T-helper 1 cell treated with Interleukin-12 subunit alpha and Interleukin-12 subunit beta and Interleukin-4 antibody, amounts not matched to agents 30 ng/mL and 1 ng/mL, for 36 hours (primary cell): ENCODE measurements around the gene B3GNT3. TPM values are rescaled to one million over a fixed set of nuclear protein-coding genes. Genes with fewer than 3 reads are reported as not detected.
"Not testable (repeated sequence)": the region's sequence is repeated elsewhere in the genome, so short reads cannot be mapped to it uniquely, and the experiment has no call there.

Source experiments
- intact Hi-C: fragments of 100-400 bp; cut with micrococcal nuclease; formaldehyde crosslinking; loops from one replicate; pipeline ENCODE4 v1.15.1; 2024
- total RNA-seq: library from RNA; stranded (reverse); gene quantifications from 2 replicates; pipeline ENCODE4 v1.2.3, GENCODE V29; 2022

The B3GNT3 gene
- total RNA-seq, 1 donor from 2014 or later = 0.61 TPM

DNA sequence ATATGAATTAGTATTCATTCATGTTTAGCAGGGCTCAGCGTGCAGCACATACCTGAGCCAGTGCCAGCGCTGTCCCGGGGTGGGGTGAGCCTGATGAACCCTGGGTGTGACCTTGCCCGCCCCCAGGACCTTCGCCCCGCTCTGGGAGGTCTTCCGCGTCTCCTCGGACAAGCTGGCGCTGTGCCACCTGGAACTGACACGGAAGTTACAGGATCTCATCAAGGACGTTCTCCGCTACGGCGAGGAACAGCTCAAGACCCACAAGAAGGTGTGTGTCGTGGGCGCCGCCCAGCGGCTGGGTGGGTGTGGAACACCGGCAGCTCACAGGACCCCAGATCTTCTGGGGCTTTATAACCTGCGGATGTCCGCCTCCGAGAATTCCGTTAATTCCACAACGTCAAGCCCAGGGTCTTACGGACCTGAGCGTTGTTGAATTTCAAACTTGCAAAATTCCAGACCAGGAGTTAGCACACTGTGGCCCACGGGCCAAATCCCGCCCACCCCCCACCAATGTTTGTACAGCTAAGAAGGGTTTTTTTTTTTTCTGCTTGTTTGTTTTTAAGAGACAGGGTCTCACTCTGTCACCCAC is 28.3 kb upstream of the B3GNT3 start:
- intact Hi-C loops = loop anchor here (1.0 kb wide), 1 partner anchor 63 kb away; no protein-coding TSS in a partner anchor

- intact Hi-C loops = no loop called here
Measured at GRCh38 chr19:17767559-17767958, 27.4 kb upstream of the B3GNT3 start.

DNA sequence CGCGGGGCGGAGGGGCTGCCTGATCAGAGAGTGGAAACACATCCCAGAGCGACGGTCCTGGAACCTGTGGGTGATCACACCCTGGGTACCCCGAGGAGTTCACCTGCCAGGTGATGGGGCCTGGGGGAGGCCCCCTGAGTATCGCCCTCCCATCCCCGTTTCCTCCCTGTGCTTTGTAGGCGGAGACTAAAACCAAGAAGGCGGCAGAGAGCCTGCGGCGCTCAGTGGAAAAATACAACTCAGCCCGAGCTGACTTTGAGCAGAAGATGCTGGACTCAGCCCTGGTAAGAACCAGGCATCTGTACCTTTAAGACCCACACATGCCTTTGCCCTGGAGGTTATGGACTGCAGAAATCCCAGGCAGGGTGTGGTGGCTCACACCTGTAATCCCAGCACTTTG is 24.3 kb upstream of the B3GNT3 start:
- intact Hi-C loops = no loop called here

- intact Hi-C loops = no loop called here
Measured at GRCh38 chr19:17772172-17772571, 22.8 kb upstream of the B3GNT3 start.

- intact Hi-C loops = loop anchor here (1.0 to 2.0 kb wide), 2 partner anchors 9 to 71 kb away; no protein-coding TSS in a partner anchor
Measured at GRCh38 chr19:17775245-17775927, 19.6 kb upstream of the B3GNT3 start.

DNA sequence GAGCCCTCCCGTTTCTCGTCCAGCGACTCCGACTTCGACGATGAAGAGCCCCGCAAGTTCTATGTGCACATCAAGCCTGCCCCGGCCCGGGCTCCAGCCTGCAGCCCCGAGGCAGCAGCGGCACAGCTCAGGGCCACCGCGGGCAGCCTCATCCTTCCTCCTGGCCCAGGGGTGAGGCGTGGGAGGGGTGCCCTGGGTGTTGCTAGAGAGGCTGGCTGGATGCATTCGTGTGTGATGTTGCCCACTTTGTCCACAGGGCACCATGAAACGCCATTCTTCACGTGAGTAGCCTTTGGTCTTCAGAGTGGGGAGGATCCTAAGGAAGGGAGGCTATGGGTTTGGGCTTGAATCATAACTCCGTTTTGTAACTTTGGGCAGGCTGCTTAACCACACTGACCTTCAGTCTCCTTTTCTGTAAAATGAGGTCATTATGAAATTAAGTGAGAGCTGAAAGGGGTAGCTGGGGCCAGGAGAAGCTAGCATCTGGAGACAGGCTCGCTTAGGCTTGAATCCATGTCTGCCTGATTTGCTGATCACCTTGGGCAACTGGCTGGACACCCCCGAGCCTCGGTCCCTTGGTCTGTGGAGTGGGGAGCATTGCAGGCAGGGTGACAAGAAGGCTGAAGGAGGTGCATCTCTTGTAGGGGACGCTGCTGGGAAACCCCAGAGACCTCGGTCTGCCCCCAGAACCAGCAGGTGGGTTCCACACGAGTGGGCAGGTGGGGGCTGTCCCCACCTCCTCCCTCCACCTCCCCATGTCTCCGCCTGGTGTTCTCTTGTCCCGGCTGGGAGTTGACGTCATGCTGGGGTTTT is 18.7 kb upstream of the B3GNT3 start:
- intact Hi-C loops = loop anchor here (1.0 to 2.0 kb wide), 2 partner anchors 8 to 71 kb away; no protein-coding TSS in a partner anchor

DNA sequence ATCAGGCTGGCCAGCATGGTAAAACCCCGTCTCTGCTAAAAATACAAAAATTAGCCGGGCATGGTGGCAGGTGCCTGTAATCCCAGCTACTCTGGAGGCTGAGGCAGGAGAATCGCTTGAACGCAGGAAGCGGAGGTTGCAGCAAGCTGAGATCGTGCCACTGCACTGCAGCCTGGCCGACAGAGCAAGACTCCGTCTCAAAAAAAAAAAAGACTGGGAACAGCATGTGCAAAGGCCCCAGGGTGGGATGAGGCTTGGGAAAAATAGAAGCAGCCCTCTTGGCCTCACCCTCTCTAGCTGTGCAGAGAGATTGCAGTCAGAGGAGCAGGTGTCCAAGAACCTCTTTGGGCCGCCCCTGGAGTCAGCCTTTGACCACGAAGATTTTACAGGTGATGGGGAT is 17.1 kb upstream of the B3GNT3 start:
- intact Hi-C loops = not testable (repeated sequence)

DNA sequence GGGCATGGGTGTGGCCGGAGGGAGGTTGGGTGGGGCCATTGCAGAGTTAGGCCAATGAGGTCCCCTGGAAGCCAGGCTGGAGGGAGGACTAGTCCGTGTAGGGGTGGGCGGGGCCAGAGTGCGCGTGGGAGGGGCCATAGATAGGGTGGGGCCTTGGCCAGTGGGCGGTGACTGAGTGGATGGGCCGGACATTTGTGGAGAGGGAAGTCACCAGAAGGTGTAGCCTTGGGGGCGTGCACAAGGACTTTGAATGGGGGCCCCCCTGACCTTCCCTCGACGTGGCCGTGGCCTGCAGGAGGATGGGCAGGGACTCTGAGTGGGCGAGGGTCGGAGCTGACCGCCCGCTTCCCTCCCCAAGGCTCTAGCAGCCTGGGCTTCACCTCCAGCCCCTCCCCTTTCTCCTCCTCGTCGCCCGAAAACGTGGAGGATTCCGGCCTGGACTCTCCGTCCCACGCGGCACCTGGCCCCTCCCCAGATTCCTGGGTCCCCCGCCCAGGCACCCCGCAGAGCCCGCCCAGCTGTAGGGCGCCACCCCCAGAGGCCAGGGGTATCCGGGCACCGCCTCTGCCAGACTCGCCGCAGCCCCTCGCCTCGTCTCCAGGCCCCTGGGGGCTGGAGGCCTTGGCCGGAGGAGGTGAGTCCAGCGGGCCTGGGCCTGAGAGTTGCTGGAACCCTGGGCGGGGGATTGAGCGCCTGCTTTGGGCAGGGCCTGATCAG is 16.5 kb upstream of the B3GNT3 start:
- intact Hi-C loops = no loop called here

DNA sequence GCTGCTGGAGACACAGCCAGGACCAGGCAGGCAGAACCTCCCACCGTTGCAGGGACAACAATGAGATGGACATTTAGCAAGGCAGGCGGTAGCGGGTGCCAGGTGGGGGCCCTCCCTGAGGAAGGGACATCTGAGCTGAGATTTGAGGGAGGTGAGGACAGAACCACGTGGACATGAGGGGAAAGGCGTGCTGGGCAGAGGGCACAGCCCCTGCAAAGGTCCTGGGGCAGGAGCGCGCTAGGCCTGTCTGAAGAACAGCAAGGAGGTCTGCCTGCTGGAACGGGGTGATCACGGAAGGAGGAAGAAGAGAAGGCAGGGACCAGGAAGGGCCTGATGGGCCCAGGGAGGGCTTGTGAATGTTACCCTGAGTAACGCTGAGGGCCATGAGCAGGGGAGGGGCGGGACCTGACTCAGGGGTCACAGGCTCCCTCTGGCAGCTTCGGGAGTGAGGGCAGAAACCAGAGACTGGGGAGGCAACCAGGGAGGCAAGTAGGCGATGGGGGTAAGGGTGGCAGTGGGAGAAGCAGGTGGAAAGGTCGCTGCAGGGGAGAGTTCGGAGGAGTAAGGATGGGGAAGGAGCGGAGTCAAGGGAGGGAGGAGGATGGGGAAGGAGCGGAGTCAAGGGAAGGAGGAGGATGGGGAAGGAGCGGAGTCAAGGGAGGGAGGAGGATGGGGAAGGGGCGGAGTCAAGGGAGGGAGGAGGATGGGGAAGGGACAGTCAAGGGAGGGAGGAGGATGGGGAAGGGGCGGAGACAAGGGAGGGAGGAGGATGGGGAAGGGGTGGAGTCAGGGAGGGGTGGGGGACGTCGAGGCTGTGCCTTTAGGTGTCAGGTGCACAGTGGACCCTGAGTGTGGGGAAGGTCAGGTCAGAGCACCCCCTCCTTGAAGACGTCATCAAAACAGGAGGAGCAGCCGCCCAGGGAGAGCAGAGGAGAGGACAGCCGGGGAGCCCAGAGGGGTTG is 15.7 kb upstream of the B3GNT3 start:
- intact Hi-C loops = no loop called here

- intact Hi-C loops = no loop called here
Measured at GRCh38 chr19:17780781-17781180, 14.2 kb upstream of the B3GNT3 start.

DNA sequence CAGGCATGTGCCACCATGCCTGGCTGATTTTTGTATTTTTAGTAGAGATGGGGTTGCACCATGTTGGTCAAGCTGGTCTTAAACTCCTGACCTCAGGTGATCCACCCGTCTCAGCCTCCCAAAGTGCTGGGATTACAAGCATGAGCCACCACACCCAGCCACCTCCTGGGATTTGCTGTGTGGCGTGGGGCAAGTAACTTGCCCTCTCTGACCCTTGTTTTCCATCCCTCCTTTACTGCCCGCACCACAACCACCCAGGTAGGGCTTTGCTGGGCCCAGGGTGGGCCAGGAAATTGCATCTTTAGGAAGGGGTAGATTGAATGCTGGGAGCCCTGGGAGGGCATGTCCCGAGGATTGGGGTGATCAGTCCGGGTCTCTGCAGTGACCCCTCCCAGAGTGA is 11.2 kb upstream of the B3GNT3 start:
- intact Hi-C loops = loop anchor here (1.0 kb wide), 3 partner anchors 8 to 79 kb away; no protein-coding TSS in a partner anchor

DNA sequence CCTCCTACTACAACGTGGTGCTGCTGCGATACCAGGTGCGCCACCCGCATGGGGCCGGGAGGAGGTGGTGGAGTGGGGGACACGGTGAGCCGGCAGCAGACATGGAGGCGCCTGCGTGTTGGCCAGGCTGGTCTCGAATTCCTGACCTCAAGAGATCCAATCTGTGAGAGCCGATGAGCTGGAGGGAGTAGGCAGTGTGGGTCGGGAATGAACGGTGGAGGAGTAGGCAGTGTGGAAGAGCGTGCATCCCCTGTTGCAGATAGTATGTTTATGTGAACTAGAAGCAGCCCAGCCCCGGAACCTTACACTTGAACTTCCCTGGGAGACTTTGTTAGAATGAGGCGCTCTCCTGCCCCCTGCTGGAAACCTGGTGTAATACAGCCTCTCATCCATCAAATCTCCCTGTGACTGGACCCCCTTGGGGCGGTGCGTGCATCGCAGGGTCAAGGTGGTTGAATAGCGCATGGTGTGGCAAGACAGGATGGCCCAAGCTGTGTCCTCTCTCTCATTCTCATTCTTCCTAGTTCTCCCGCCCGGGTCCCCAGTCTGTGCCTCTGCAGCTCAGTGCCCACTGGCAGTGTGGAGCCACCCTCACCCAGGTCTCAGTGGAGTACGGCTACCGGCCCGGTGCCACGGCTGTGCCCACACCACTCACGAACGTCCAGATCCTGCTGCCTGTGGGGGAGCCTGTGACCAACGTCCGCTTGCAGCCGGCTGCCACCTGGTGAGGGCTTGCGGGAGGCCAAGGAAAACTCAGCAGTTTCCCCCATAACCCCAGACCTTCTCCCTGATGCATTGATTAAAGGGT is 10.5 kb upstream of the B3GNT3 start:
- intact Hi-C loops = loop anchor here (1.0 kb wide), 3 partner anchors 9 to 80 kb away; no protein-coding TSS in a partner anchor

DNA sequence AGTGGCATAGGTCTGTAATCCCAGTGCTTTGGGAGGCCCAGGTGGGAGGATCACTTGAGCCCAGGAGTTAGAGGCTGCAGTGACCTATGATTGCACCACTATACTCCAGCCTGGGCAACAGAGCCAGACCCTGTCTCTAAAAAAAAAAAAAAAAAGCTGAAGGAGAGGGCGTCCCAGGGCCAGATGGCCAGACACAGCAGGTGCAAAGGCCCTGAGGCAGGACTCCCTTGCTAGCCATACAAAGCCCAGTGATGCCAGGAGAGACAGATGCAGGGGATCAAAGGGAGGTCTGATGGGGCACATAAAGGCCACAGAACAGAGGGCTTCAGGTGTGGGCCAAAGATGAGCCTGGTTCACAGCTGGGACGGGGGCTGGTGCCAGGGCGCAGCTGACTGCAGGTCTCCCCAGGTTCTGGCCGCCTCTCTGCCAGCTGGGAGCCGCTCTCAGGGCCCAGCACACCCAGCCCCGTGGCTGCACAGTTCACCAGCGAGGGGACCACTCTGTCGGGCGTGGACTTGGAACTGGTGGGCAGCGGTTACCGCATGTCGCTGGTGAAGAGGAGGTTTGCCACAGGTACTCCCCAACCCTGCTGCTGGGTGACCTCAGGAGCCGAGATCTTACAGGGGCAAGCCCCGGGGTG is 7.5 kb upstream of the B3GNT3 start:
- intact Hi-C loops = no loop called here

- intact Hi-C loops = no loop called here
Measured at GRCh38 chr19:17788632-17789031, 6.3 kb upstream of the B3GNT3 start.

GRCh38 chr19:17790059-17790780 is 4.7 kb upstream of the B3GNT3 start:
- intact Hi-C loops = loop anchor here (1.0 kb wide), 1 partner anchor 65 kb away; no protein-coding TSS in a partner anchor

DNA sequence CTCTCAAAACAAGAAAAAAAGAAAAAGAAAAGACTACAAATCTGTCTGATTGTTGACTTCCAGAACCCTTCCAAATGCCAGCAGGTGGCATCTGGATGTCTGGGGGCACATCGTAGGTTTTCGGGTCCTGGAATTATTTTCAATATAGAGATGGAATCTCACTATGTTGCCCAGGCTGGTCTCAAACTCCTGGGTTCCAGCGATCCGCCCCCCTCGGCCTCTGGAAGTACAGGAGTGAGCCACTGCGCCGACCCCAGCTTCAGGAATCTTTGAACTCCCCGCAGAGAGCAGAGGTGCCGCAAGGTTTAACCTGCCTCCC is 567 bp upstream of the B3GNT3 start:
- intact Hi-C loops = no loop called here

GRCh38 chr19:17795495-17795856 is 538 bp downstream of the B3GNT3 start:
- intact Hi-C loops = no loop called here
